ENCODE measurements around the gene ADCYAP1R1. TPM values are rescaled to one million over a fixed set of nuclear protein-coding genes. Genes with fewer than 3 reads are reported as not detected.

ADCYAP1R1 gene
- total RNA-seq, 1 experiment from 2014 or later, result 0.16 TPM

DNA sequence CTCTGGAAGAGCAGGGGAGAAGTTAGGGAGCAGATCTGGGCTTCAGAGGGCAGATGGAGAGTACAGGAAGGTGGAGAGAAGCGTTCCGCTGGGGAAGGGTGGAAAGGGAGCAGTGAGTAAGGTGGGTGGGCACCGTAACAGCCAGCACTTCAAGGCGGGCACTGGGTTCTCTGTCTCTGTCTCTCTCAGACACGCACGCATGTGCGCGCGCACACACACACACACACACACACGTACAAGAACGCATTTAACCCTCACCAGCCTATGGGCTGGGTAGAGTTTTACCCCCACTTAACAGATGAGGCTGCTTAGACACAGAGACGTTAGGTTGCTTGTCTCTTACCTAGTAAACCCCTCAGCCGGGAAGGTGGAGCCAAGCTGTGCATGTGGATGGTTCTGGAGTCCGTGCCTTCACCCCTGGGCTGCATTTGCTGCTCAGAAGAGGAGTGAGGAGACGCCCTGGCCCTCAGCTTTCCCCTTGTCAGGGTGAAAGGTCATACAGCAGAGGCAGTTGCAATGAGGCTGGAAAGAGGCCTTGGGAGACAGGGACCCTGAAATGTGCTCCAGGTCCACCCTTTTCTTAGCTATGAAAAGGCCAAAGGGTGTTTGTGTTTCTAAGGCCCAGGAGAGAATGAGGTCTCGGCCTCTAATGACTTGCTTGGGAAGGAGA, 16.0 kb downstream of the ADCYAP1R1 start:
- no peak for DNase-seq (ENCODE audit: low spot score)

DNA sequence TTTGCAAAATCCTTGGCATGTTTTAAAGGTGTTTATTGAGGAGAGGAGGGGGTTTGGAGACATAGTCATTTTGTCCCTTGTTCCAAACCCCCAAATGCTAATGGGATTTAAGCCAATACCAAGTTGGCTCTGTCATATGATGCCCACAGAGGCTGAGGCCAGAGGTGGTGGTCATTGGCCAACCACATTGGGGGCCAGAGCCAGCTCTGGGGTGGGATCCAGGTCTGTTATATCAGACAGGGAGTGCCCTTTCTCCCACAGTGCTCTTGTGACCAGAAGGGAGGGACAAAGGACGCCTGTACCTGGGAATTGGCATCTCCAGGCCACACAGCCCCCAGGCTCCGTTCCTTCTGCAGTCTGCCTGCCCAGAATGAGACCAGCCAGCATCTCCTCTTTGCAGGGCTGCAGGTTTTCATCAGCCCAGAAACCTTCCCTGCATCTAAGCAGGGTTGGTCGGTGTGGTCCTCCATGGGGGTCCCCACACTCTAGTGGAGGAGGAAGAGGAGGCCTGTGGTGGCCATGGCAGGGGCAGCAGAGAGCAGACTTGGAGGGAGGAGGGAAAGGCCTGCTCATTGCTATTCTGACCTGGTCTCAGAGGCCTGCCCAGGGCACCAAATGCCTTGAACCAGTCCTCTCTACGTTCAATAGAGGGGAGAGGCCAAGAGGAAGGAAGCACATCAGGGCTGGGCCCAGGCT, 17.9 kb downstream of the ADCYAP1R1 start:
- no peak for DNase-seq (ENCODE audit: low spot score)

DNA sequence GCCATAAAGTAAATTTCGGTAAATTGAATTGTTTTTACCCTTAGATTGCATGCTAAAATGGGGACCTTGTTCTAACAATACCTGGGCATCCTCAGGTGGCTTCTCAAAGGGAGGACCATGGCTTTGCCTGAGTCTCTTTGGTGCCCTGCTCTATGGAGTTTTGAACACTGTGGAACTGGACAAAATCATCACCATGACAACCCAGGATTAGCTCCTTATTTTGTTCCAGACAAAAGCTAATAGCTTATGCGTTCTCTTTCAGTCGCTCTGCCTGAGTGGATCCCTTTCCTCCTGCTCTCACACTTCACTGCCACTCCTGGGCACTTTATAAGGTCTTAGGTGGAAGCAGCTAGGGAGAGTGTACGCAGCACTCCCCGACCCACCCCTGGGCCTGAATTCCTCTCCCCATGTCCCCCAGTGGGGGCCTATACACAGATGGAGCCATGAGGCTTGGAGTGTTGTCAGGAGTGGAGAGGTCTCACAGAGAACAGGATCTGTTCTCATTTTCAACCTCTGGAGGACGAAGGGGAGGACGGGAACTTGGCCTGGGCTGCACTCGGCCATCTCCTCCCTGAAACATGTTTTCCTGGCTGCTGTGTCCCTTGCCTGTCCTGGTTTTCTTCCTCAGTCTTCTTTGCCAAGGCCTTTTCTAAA, 19.0 kb downstream of the ADCYAP1R1 start:
- no peak for DNase-seq (ENCODE audit: low spot score)

DNA sequence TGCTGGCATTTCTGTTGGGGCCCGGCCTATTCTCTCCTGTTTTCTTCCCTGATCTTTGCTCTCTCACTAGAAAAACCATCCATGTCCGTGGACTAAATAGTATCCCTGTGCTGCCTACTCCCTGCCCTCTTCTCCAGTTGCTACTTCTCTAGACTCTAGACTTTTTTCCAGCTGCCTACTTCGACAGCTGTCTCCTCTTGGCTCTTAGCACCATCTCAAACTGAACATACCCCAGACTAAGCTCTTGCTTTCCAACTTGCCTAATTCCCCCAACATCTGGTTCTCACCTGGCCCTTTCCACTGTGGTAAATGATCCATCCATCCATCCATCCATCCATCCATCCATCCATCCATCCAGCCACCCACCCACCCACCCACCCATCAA, 19.5 kb downstream of the ADCYAP1R1 start:
- no peak for DNase-seq (ENCODE audit: low spot score)

DNA sequence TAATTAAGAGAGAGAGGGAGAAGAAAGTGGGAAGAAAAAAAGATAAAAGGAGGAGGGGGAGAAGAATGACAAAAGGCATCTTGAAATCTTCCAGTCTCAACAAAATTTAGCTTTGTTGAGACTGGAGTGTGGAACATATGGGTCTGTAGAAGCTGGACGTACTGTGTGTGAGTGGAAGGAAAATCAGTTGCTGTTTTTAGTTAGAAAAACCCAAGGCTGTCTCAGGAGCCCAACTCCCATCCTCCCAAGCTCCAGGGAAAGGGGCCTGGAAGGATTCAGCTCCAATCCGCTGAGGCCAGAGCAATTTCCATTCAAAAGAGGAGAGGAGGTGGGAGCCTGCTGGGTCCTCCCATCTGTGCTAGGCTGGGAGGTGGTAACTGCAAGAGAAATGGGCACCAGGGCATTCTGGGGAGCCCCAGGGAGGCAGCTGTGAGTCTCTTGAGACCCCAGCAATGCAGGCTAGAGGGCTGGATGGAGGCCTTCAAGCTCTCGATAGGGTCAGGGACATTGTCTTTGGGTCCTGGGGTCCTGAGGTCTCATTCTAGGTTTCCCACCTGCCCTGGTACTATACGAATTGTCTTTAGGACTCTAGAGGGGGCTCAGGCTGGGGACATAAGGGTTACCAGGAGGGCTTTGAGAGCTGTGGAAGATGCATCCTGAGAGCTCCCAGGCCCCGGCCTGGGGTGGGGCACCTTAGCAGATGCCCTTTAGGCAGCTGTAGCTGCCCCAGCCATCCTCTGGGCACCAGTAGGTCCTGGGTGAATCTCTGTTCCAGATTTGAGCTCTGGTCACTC, 21.4 kb downstream of the ADCYAP1R1 start:
- DNase-seq (ENCODE audit: low spot score), result no peak

DNA sequence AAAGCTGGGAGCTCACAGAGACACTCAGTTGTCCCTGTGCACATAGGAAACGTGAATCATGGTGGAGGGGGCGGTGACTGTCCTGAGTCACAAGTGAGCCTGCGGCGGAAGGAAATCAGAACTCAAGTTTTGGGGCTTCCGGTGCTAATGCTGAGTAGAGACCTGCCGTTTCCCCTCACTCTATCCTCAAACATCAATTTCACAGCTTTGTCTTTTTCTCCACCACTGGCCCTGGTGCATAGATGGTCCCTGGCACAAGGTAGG, 21.9 kb downstream of the ADCYAP1R1 start:
- peak; percentile 70 for DNase-seq (ENCODE audit: low spot score)

DNA sequence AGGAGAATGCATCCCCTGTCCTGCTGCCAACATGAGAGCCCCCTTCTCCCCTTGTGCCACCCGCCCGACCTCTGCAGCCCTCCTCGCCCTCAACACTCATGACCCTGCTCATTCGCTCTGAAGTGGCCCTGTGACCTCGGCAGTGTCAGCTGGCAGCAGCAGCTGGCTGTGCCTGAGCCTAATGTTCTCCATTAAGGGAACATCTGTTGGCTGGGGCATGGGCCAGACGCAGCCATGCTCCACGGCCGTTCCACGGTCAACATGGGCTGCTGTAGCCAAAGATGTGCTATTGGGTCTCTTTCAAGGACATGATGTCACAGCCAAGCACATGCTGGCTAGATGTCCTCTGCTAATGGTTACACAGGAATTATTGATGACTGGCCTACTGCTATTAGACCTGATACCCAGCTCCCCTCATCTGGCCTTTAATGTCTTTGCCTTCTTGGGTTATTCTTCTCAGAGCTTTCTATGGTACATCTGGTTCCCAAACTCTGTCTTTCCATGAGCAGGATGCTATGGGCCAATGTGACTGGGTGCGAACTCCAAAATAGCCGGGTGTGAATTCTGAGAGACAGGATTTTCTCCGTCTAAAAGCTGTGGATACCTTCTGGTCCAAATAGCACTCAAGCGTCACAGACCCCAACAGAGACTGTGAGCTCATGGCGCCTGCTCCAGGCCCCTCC, 22.4 kb downstream of the ADCYAP1R1 start:
- no peak for DNase-seq (ENCODE audit: low spot score)

DNA sequence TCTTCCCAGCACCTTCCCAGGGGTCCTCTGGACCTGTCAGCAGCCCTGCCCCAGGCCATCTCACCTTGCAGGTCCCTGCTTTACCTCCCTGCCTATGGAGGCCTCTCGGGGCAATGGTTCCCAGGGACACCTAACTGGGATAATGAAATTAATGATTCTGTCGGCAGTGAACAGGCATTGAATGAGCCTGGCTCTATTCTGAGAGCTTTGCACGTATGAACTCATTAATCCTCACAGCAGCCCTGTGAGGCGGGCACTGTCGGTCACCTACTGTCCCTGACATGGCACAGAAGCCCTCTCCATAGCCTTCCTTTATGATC, 22.9 kb downstream of the ADCYAP1R1 start:
- DNase-seq (ENCODE audit: low spot score), result no peak

DNA sequence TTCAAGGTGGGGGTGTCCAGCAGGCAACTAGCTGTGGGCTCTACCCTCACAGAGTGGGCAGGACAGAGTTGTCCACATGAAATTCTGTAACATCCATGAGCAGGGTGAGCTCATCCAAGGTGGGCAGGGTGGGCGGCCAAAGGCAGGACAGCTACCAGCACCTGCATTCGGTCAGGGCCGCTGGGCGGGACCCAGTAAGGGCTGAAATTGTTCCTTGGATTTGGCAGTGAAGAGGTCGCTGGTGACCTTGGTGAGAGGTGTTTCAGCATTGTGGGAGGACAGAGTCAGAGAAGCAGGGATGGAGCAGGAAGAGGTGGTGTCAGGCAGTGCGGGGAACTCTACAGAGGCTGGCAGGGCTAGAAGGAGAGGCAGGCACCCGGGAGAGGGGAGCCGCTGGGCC, 23.9 kb downstream of the ADCYAP1R1 start:
- DNase-seq (ENCODE audit: low spot score), result no peak

DNA sequence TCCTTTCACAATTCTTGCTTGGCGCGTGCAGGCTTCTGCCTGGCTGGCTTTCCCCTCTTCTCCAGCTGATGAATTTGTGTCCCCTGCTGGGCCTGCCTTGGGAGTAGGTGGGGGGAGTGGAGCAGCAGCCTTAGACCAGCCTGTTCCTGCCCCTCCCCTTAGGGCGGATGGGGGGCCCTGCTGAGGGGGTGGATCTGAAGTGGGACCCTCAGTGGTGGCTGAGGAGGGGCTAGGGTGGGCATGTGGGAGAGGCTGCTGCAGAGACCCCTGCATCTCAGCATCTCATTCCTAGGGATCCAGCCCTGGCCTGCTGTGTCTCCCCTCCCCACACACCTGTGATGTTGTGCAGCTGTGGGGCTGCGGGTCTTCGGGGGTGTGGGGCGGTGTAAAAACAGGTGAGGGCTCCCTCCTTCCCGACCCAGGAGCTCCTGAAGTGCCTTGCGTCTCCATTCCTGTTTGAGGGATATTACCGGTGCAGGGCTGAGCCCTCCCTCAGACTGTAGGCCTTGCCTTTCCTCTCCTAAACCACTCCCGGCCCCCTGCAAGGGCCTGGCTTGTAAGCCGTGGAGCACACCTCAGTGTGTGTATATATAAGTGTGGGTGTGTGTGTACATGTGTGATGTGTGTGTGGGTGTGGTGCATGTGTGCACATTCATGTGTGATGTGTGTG, 24.7 kb downstream of the ADCYAP1R1 start:
- no peak for DNase-seq (ENCODE audit: low spot score)

DNA sequence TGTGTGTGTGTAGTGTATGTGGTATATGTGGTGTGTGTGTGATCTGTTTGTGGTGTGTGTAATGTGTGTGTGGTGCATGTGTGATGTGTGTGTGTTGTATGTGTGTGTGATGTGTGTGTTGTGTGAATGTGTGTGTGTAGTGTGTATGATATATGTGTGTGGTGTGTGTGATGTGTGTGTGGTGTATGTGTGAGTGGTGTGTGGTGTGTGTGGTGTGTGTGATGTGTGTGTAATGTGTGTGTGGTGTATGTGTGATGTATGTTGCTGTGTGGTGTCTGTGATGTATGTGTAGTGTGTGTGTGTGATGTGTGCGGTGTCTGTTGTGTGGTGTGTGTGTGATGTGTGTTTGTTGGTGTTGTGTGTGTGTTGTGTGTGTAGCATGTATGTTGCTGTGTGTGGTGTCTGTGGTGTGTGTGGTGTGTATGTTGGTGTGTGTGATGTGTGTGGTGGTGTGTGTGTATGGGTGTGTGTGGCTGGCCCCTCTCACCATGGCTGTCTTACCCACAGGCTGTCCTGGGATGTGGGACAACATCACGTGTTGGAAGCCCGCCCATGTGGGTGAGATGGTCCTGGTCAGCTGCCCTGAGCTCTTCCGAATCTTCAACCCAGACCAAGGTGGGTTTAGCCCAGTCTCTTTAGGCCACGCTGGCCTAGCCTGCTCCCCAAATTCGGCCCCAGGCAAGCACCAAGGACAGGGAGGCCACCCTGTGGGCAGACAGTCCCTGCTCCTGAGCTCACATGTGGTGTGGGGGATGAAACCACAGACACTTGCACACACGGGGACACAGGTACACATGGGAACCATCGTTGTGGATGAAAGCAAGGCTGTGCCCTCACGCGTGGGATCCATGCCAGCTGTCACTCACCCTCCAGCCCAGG, 25.6 kb downstream of the ADCYAP1R1 start:
- DNase-seq (ENCODE audit: low spot score), result no peak

DNA sequence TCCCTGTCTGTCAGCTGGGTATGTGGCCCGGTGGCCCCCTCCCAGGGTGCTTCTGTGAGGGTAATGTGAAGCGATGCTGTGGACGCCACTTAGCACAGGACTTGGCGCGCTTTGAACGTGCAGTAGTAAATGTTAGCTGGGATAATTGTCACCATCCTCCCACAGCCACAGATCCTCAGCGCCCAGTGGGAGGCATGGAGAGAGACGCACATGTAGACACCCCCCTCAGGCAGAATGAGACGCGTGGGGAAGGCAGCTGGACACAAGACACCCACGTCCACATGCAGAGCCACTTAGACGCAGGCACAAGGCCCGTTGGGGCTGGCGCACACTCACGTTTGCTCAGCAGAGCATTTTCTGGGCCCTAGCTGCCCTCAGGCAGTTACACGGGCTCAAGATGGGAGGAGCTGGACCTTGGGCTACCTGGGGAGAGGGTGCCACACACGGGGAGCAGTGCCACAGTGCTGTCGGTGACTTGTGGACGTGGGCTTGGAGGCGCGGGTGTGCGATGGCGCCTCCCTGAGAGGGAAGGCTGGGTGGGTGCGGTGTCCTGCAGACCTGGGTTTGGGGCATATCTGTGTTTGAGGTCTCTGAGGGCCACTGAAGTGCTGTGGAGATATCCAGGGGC, 26.4 kb downstream of the ADCYAP1R1 start:
- no peak for DNase-seq (ENCODE audit: low spot score)

DNA sequence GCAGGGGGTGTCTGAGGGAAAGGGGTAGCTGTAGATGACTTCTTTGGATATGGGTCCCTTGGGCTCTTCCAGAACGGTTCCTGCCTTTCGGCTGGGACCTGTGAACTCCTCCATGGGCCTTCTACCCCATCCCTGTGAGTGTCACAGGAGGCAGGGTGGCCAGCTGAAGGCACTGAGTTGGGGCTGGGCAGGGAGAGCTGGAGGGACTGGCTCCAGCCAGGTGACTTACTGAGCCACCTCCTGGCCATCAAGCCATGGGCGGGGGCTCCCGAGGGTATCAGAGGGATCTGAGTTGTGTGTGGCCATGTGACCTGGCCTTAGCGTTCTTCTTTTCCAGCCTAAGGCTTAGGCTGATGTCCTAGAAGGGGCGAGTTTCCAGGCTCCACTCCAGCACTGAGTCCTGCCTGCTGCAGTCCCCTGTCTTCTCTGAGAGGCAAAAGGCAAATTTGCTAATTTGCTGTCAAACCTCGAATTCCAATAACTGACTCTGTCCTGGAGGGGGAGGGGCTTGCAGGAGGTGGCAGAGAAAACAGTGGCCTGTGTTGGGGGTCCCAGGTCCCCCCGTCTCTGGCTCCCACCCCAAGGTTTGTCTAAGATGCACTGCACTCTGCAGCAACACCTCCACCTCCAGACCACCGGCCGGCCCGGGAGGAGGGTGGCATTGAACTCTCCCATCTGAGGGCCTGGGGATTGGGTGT, 27.2 kb downstream of the ADCYAP1R1 start:
- DNase-seq (ENCODE audit: low spot score), result no peak

DNA sequence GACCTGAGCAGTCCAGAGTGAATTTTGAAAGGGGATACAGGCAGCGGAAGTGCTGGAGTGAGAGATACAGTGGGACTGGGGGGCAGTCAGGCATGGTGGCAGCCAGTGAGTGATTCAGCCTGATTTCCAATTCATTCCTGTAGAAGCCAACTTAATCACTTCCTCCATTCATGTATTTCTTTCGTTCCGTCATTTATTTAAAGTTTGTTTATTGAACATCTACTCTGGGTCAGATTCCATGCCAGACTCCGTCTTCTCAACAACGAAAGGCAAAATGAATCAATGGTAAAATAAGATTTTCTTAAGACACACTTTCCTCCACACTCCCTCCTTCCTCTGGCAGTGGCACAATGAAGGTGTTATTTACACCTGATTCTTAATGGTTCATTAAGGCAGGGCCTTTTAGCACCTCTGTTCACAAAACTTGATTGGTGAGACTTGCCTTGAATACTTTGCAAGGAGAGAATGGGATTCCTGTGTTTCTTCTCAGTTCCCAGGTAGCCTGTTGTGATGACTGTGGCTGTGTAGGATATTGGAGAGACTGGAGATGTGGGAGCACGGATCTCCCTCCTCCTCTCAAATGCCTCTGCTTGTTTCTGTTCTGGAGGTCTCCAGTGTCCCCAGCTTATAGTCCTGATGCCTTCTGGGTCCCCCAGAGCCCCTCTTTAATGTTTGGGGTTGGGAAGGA, 27.9 kb downstream of the ADCYAP1R1 start:
- no peak for DNase-seq (ENCODE audit: low spot score)

DNA sequence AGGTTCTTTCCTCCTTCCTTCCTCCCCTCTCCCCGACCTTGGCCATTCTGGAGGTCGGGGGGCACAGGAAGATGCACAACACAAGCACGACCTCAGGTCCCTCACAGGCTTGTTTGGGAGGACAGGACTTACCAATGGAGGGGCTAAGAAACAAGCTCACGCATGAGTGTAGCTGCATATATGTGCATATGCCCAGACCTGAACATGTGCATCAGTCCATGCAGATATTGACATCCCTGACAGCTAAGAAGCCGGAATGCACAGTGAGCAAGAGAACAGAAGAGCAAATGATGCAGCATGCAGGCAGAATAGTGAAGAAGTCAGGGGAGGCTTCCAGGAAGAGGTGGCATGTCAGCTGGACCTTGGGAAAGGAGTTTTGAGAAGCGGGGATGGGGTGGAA, 28.7 kb downstream of the ADCYAP1R1 start:
- no peak for DNase-seq (ENCODE audit: low spot score)

DNA sequence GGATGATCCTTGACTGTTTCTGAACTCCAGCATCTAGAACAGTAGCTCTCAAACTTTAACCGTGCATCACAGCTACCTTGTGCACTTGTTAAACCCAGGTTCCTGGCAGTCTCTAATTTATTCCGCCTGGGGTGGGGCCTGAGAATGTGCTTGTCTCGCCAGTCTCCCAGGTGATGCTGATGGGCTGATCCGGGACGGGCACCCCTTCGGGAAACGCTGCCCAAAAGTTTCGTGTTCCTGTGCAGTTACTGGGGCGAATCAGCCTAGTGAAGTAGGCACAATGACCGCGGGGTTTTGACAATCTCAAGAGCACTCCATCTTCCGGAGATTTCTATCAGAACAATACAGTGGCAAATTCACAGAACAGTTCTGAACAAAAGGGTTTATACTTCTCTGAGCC, 29.9 kb downstream of the ADCYAP1R1 start:
- no peak for DNase-seq (ENCODE audit: low spot score)

DNA sequence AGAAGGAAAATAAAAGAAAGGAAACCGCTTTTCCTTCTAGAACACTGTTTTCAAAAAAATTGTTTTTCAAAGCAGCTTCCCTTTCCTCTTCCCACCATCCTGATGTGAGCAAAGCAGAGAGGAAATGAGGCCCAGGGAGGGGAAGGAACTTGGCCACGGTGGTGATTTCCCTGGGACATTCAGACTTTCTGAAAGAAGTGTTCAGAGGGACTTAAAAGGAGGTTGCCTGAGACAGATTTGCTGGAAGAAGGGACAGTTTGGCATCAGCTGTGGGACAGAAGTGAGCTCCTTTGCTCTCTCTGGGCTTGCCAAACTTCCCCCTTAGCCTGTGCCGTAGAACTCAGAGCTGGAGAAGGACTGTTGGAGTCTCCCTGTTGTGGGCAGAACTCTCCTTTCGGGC, 30.3 kb downstream of the ADCYAP1R1 start:
- DNase-seq (ENCODE audit: low spot score), result no peak

DNA sequence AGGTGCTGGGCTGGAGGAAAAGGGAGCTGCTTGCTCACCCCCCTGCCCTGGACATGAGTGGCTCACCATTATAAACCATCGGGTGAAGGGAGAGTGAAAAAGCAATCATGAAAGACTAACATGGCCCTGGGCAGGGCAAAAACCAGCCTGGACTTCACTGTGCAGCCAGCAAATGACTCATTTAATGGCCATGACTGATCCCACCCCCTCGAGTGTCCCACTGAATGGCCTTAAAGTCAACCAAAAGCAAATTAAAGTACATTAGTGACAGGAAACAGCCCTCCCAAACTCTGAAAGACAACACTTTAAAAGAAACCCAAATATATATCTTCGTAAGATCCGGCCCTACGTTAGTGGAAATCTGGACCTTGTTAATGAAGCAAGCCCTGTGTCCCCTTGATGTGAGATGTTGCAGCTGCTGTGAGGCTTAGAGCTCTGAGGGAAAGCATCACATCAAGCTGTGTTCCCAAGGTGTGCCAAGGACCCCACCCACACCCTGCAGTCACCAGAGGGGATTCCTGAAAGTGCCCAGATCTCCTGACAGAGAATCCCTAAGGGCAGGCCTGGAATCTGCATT, 31.2 kb downstream of the ADCYAP1R1 start:
- DNase-seq (ENCODE audit: low spot score), result no peak

DNA sequence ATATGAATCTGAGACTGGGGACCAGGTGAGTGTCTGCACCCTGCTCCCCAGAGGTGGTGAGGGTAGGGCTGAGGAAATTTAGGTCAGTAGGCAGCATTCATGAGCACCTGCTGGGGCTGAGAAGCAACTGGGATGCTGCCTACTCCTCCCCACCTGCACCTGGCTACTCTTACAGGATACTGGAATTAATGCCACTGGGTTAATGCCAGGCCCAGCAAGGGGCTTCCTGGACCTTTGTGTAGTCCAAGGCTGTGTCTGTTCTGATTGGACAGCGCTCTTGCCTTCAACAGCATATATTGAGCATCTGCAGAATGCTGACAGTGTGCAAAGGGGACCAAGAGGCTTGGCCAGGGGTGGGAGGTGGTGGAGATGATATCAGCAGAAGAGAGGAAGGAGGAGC, 32.1 kb downstream of the ADCYAP1R1 start:
- DNase-seq (ENCODE audit: low spot score), result no peak

Measured in A172 (cell line).